Heart left ventricle (tissue), 13 donors: ENCODE data around the gene ITGB3.

ENCODE experiments used
- CTCF ChIP-seq, 12 donors: fragments of 200-600 bp; sonication (generic) in 4 of 12; IDR thresholded peaks; one replicate each; pipeline versions ENCODE4 v1.5.0 to v1.8.0; 2018 to 2022; ENCODE audit warnings: antibody characterized with exemption in 12 of 12, mild to moderate bottlenecking in 5 of 12
- POLR2A ChIP-seq, 2 donors: fragments of 450-650 bp; IDR thresholded peaks; one replicate each; pipeline ENCODE4 v1.6.1; 2017; ENCODE audit warnings: antibody characterized with exemption in 2 of 2, mild to moderate bottlenecking in 2 of 2, moderate library complexity in 2 of 2
- donor health status: ischemic (EF 13 %, LVEDD 7.1; RV severe dilation, severe dysfunction).
- donor health status: DM: no; HTN: yes; CAD: no.
- donor health status: DM: no; HTN: no; CAD: no.
- donor health status: ischemic (EF 25% LVEDD 6.9; RV normal size, moderate dysfunction).
- donor health status: ischemic (EF 25% LVEDD 5.7; RV mildly dilated, moderate dysfunction).
- donor health status: ischemic (EF 35%, LVEDD 5.7; RV mildly dilated, moderate dysfunction).
- donor health status: nonischemic (EF 11% LVEDD 7.7; RV severe dilation, severe dysfunction).
- donor health status: DM: yes; HTN: yes; CAD: no.
- donor health status: PGD.
- donor health status: ischemic (EF 29% LVEDD 5.4; RV normal size, mild dysfunction).
- donor health status: nonischemic (EF 23%, LVEDD 6.1; RV moderate dilation, normal function).

GRCh38 chr17:47219621-47220475, 33.8 kb upstream of the ITGB3 start:
- TF ChIP-seq CTCF (IDR thresholded peaks at IDR 0.05) (no peak), POLR2A (IDR thresholded peaks at IDR 0.05) (no peak)
